Ecto neural progenitor cell (in vitro differentiated cells): Measurements from ENCODE around the gene XYLT1.

ENCODE experiments used
- DNase-seq: peaks from one replicate; pipeline ENCODE4 v3.0.0-alpha.2; 2018; ENCODE audit warnings: low spot score

Gene XYLT1

GRCh38 chr16:17457513-17457912, 13.2 kb downstream of the XYLT1 start:
- DNase-seq: no peak

- no peak for DNase-seq
These were observed 16.5 kb downstream of the XYLT1 start for GRCh38 chr16:17454162-17454730.

- no peak for DNase-seq
These were observed 17.3 kb downstream of the XYLT1 start for GRCh38 chr16:17453364-17454038.

GRCh38 chr16:17452922-17453321, 17.8 kb downstream of the XYLT1 start:
- no peak for DNase-seq

GRCh38 chr16:17451843-17452242, 18.9 kb downstream of the XYLT1 start:
- no peak for DNase-seq

- DNase-seq: no peak
These were observed 20.5 kb downstream of the XYLT1 start for GRCh38 chr16:17450291-17450690.

GRCh38 chr16:17448640-17449638, 21.8 kb downstream of the XYLT1 start:
- no peak for DNase-seq

- no peak for DNase-seq
These were observed 23.6 kb downstream of the XYLT1 start for GRCh38 chr16:17447101-17447569.

GRCh38 chr16:17446661-17447060, 24.1 kb downstream of the XYLT1 start:
- DNase-seq: no peak

GRCh38 chr16:17445421-17445820, 25.3 kb downstream of the XYLT1 start:
- no peak for DNase-seq

- no peak for DNase-seq
These were observed 26.1 kb downstream of the XYLT1 start for GRCh38 chr16:17444658-17445057.

- DNase-seq: no peak
These were observed 30.6 kb downstream of the XYLT1 start for GRCh38 chr16:17440131-17440530.

GRCh38 chr16:17439580-17439979, 31.2 kb downstream of the XYLT1 start:
- no peak for DNase-seq

GRCh38 chr16:17437981-17438380, 32.8 kb downstream of the XYLT1 start:
- DNase-seq: no peak

GRCh38 chr16:17437127-17437720, 33.5 kb downstream of the XYLT1 start:
- no peak for DNase-seq

GRCh38 chr16:17435318-17435717, 35.4 kb downstream of the XYLT1 start:
- no peak for DNase-seq

GRCh38 chr16:17433577-17434451, 36.9 kb downstream of the XYLT1 start:
- no peak for DNase-seq

- no peak for DNase-seq
These were observed 37.7 kb downstream of the XYLT1 start for GRCh38 chr16:17432901-17433576.

- DNase-seq: no peak
These were observed 38.7 kb downstream of the XYLT1 start for GRCh38 chr16:17431968-17432625.

GRCh38 chr16:17431012-17431411, 39.7 kb downstream of the XYLT1 start:
- no peak for DNase-seq
